22Rv1 (cell line): Measurements from ENCODE around the gene PFKFB2.

Experiments used
- ZFX ChIP-seq: fragments of 450-650 bp; IDR thresholded peaks from 2 replicates; pipeline ENCODE4 v1.6.1; 2017; ENCODE audit warnings: antibody characterized with exemption, borderline replicate concordance
- TF ChIP-seq, protein P1 (sequence below): fragments of 450-650 bp; IDR thresholded peaks from 2 replicates; pipeline ENCODE4 v1.5.1; 2017; ENCODE audit warnings: mild to moderate bottlenecking

DNA sequence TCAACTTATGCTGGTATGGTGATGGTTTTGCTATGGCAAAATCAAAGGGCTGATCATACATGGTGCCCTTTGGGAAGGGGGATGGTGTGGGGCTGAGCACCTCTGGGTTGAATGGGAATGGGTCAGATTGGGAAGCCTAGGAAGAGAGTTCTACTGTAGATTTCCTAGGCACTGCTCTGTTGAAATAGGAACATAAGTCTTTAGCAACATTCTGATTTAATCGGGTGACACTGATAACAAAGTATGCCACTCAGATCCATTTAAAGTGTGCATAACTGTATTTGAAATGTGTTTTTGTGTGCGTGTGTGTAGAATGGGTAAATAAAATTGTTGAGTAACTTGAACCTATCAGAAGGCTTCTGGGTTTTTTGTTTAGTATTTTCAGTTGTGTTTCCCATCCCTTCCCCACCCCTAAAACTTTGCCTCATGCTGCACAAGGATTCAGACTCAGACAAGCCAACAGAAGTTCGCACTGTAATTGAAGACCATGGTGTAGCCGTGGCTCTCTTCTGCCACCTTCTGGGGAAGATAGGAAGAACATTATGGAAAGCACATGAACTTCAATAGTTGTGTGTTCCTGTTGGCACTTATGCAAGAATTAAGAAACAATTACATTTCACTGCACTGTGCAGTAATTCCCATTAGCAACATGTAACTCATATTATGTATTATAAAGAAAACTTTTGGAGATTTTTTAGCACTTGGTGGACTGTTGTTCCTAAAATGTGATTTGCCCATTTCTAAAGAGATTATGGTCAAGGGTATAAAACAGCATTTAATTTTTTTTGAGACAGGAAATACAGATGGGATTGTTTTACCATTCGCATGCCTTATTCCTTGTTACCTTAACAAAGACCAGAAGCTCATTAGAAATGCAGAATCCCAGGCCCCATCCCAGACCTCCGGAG is 24.6 kb downstream of the PFKFB2 start:
- TF ChIP-seq, protein P1, sequence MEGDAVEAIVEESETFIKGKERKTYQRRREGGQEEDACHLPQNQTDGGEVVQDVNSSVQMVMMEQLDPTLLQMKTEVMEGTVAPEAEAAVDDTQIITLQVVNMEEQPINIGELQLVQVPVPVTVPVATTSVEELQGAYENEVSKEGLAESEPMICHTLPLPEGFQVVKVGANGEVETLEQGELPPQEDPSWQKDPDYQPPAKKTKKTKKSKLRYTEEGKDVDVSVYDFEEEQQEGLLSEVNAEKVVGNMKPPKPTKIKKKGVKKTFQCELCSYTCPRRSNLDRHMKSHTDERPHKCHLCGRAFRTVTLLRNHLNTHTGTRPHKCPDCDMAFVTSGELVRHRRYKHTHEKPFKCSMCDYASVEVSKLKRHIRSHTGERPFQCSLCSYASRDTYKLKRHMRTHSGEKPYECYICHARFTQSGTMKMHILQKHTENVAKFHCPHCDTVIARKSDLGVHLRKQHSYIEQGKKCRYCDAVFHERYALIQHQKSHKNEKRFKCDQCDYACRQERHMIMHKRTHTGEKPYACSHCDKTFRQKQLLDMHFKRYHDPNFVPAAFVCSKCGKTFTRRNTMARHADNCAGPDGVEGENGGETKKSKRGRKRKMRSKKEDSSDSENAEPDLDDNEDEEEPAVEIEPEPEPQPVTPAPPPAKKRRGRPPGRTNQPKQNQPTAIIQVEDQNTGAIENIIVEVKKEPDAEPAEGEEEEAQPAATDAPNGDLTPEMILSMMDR = peak; percentile 100
- no peak for TF ChIP-seq ZFX
